ENCODE measurements around the gene CEBPE.
"Not testable (repeated sequence)": the region's sequence is repeated elsewhere in the genome, so short reads cannot be mapped to it uniquely, and the experiment has no call there.

Gene CEBPE

GRCh38 chr14:23120541-23121251, 1.6 kb upstream of the CEBPE start:
- peak; percentile 94 for DNase-seq

GRCh38 chr14:23119363-23120327, 590 bp upstream of the CEBPE start:
- DNase-seq, result peak; percentile 50

GRCh38 chr14:23117371-23118020, 1.6 kb downstream of the CEBPE start:
- DNase-seq, result no peak

- no peak for DNase-seq
Observed at GRCh38 chr14:23115918-23116317, 3.1 kb downstream of the CEBPE start.

GRCh38 chr14:23115039-23115731, 3.9 kb downstream of the CEBPE start:
- no peak for DNase-seq

- no peak for DNase-seq
Observed at GRCh38 chr14:23114669-23115038, 4.4 kb downstream of the CEBPE start.

GRCh38 chr14:23114120-23114458, 5.0 kb downstream of the CEBPE start:
- no peak for DNase-seq

- peak; percentile 57 for DNase-seq
Observed at GRCh38 chr14:23113431-23114119, 5.5 kb downstream of the CEBPE start.

GRCh38 chr14:23112359-23113178, 6.5 kb downstream of the CEBPE start:
- peak; percentile 53 for DNase-seq

- no peak for DNase-seq
Observed at GRCh38 chr14:23110579-23111365, 8.3 kb downstream of the CEBPE start.

GRCh38 chr14:23109769-23110168, 9.3 kb downstream of the CEBPE start:
- DNase-seq, result no peak

GRCh38 chr14:23108169-23108568, 10.9 kb downstream of the CEBPE start:
- not testable (repeated sequence) for DNase-seq

- DNase-seq, result not testable (repeated sequence)
Observed at GRCh38 chr14:23107620-23108019, 11.4 kb downstream of the CEBPE start.

GRCh38 chr14:23106747-23107045, 12.4 kb downstream of the CEBPE start:
- no peak for DNase-seq

- DNase-seq, result no peak
Observed at GRCh38 chr14:23105348-23105824, 13.7 kb downstream of the CEBPE start.

- no peak for DNase-seq
Observed at GRCh38 chr14:23104591-23105347, 14.3 kb downstream of the CEBPE start, which contains the start of gene CIROP. TSS of gene CIROP (minus strand) at chr14:23104989. CDS start at chr14:23104920, 69 bp downstream.

- no peak for DNase-seq
Observed at GRCh38 chr14:23104070-23104590, 14.9 kb downstream of the CEBPE start.

- DNase-seq, result no peak
Observed at GRCh38 chr14:23103581-23103980, 15.5 kb downstream of the CEBPE start.

- DNase-seq, result no peak
Observed at GRCh38 chr14:23102801-23103200, 16.3 kb downstream of the CEBPE start.
